ENCODE measurements around the gene PRPF31. TPM values are rescaled to one million over a fixed set of nuclear protein-coding genes. Genes with fewer than 3 reads are reported as not detected.
A peak's percentile ranks its signal among the peaks of the same experiment; 100 is the strongest.

The PRPF31 gene
- total and polyA plus RNA-seq, 3 donors from 2014 or later = 56.4 to 66.6 (median 60.1) TPM

GRCh38 chr19:54100561-54100960, 15.0 kb upstream of the PRPF31 start, which contains the start of gene OSCAR:
OSCAR (minus strand) TSS chr19:54100803; CDS start chr19:54100792, 11 bp downstream.
- DNase-seq = no peak
- TF ChIP-seq CTCF (IDR thresholded peaks at IDR 0.05) = no peak
- TF ChIP-seq POLR2A (IDR thresholded peaks at IDR 0.05) = no peak
- Histone ChIP-seq H3K27me3 (no peaks in the 10 kb centered on the region), H3K4me3 (no peak within 1 kb of the TSS), H3K4me1 (peaks cover 13% of the 10 kb centered on the region), H3K27ac (no peak within 1 kb of the TSS), H3K9me3 (no peaks in the 10 kb centered on the region), H3K36me3 (ENCODE audit: low read depth, missing control alignments) (no peaks in the 10 kb centered on the region)
- intact Hi-C loops (cut with DNase I; ENCODE audit: low total_unique reads) = no loop called here
- 71 to 74% methylated on average over 5 of the region's 5 CpGs for WGBS, 2 donors

- peaks cover 7% of the 10 kb centered on the region for H3K4me1 ChIP-seq
- H3K27me3 ChIP-seq = no peaks in the 10 kb centered on the region
- H3K9me3 ChIP-seq = no peaks in the 10 kb centered on the region
- DNase-seq = peak; percentile 98
- peak within 1 kb of the TSS in 1 of 2 donors; percentile 25 for H3K27ac ChIP-seq
- intact Hi-C loops (cut with DNase I; ENCODE audit: low total_unique reads) = no loop called here
- H3K36me3 ChIP-seq (ENCODE audit: low read depth, missing control alignments) = no peaks in the 10 kb centered on the region
- peak within 1 kb of the TSS; percentile 76 to 90 for H3K4me3 ChIP-seq
- TF ChIP-seq POLR2A (IDR thresholded peaks at IDR 0.05) (no peak), CTCF (IDR thresholded peaks at IDR 0.05) (peak in 1 of 3 experiments; percentile 2)
- WGBS, 2 donors = 2 to 3% methylated on average over 31 to 53 of the region's 54 CpGs
These were observed 13.0 kb upstream of the PRPF31 start, which contains the start of gene NDUFA3 for GRCh38 chr19:54102421-54103169. NDUFA3 (plus strand) TSS chr19:54102855; CDS start chr19:54102879, 24 bp downstream.

GRCh38 chr19:54104998-54105715, 10.4 kb upstream of the PRPF31 start:
- DNase-seq = no peak
- intact Hi-C loops (cut with DNase I; ENCODE audit: low total_unique reads) = no loop called here
- Histone ChIP-seq H3K36me3 (ENCODE audit: low read depth, missing control alignments) (no peaks in the 10 kb centered on the region), H3K4me1 (peaks cover 7% of the 10 kb centered on the region), H3K9me3 (no peaks in the 10 kb centered on the region), H3K27ac (no peak overlapping the region), H3K4me3 (no peak overlapping the region), H3K27me3 (no peaks in the 10 kb centered on the region)
- TF ChIP-seq POLR2A (IDR thresholded peaks at IDR 0.05) (no peak), CTCF (IDR thresholded peaks at IDR 0.05) (no peak)
- 84 to 87% methylated on average over 9 to 11 of the region's 11 CpGs for WGBS, 2 donors

- Histone ChIP-seq H3K4me3 (no peak overlapping the region), H3K4me1 (peaks cover 7% of the 10 kb centered on the region), H3K36me3 (ENCODE audit: low read depth, missing control alignments) (no peaks in the 10 kb centered on the region), H3K27ac (no peak overlapping the region), H3K9me3 (no peaks in the 10 kb centered on the region), H3K27me3 (no peaks in the 10 kb centered on the region)
- intact Hi-C loops (cut with DNase I; ENCODE audit: low total_unique reads) = no loop called here
- TF ChIP-seq CTCF (IDR thresholded peaks at IDR 0.05) (no peak), POLR2A (IDR thresholded peaks at IDR 0.05) (no peak)
- 94 to 95% methylated on average over 10 of the region's 10 CpGs for whole genome bisulfite sequencing, 2 donors
- no peak for DNase-seq
These were observed 9.8 kb upstream of the PRPF31 start for GRCh38 chr19:54105796-54106195.
